Muscle of arm (tissue), 12 donors: ENCODE results near the gene ABCC5. TPM values are rescaled to one million over a fixed set of nuclear protein-coding genes. Genes with fewer than 3 reads are reported as not detected.
"Not testable (repeated sequence)": the region's sequence is repeated elsewhere in the genome, so short reads cannot be mapped to it uniquely, and the experiment has no call there.

Source experiments
- DNase-seq: peaks from one replicate; pipeline ENCODE4 v3.0.0-alpha.2; 2013
- polyA plus RNA-seq, 12 donors: library from polyadenylated mRNA; unstranded; fragments of 120-200 nt; gene quantifications; one replicate each; pipeline ENCODE4 v1.2.1, GENCODE V29; 2013; ENCODE audit not compliant: insufficient read length in 12 of 12

ABCC5 gene
- polyA plus RNA-seq, 12 donors, result 17.0 to 42.6 (median 25.5) TPM; not detected in 1

- no peak for DNase-seq
Observed at GRCh38 chr3:184018424-184018973, 815 bp upstream of the ABCC5 start.

- peak; percentile 52 for DNase-seq
Observed at GRCh38 chr3:184016811-184017671, 643 bp downstream of the ABCC5 start.

- DNase-seq, result no peak
Observed at GRCh38 chr3:184016169-184016570, 1.5 kb downstream of the ABCC5 start.

- DNase-seq, result no peak
Observed at GRCh38 chr3:184015381-184016019, 2.2 kb downstream of the ABCC5 start.

DNA sequence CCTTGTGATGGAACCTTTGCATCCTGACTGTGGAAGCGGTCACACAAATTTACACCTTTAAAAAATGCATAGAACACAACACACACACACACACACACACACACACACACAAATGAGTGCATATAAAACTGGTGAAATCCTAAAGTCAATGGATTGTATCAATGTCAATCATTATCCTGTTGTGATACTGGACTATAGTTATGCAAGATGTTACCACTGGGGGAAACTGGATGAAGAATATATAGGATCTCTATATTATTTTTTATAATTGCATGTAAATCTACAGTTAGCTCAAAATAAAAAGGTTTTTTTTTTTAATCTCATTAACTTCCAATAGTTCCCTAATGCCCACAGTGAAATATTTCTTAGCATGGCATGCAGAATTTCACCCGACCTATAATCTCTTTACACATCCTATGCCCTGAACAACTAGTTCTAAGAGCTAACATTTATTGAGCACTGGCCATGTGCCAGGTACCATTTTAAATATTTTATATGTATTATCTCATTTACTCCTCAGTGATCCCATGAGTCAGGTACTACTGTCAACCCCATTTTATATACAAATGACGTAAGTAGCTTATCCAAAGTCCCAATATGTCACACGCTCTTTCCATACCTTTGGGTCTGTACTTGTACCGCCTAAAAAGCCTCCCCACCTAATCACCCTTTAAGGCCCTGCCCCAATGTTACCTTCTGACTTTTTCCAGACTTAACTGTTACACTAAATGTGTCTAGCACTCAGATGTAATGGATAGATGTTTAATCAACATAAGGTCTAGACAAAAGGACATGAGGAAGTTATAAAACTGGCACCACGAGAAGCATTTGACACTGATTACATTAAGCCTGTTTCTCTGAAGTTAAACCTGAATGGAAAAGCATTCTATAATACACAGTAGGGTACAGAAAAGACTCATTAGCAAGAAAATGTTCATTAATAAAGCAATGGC is 5.5 kb downstream of the ABCC5 start:
- no peak for DNase-seq

DNA sequence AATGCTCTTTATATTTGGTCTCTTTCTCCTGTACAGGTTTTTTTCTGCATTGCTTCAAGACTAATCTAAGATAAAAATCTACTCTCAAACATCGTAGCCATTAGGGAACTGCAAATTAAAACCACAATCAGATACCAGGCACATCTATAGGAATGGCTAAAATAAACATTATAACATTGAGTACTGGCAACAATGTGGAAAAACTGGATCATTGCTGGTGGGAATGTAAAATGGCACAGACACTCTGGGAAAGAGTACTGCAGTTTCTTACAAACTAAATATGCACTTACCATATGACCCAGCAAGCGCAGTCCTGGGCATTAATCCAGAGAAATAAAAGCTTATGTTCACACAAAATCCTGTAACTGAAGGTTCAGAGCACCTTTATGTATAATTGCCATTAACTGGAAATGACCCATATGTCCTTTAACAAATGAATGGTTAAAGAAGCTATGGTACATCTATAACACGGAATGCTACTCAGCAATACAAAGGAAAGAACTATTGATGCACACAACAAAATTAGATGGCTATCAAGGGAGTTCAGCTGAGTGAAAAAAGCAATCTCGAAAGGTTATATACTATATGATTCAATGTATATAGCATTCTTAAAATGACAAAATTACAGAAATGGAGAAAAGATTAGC is 6.3 kb downstream of the ABCC5 start:
- no peak for DNase-seq

GRCh38 chr3:184008161-184008560 is 9.5 kb downstream of the ABCC5 start:
- DNase-seq, result no peak

DNA sequence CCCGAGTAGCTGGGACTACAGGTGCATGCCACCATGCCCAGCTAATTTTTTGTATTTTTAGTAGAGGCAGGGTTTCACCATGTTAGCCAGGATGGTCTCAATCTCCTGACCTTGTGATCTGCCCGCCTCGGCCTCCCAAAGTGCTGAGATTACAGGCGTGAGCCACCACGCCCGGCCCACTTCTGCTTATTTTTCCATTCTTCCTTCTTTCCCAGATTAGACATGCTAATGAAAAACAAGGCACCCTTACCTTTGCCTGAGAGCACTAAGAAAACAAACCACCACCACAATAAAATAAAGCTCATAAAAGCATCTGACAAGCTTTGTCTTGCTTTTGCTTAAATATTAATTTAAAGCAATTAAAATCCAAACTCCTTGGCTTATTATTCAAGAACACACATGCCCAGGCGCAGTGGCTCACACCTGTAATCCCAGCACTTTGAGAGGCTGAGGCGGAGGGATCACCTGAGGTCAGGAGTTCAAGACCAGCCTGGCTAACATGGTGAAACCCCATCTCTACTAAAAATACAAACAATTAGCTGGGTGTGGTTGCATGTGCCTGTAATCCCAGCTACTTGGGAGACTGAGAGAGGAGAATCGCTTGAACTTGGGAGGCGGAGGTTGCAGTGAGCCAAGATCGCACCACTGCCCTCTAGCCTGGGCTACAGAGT is 10.4 kb downstream of the ABCC5 start:
- not testable (repeated sequence) for DNase-seq

- DNase-seq, result no peak
Observed at GRCh38 chr3:184005941-184006507, 11.7 kb downstream of the ABCC5 start.

DNA sequence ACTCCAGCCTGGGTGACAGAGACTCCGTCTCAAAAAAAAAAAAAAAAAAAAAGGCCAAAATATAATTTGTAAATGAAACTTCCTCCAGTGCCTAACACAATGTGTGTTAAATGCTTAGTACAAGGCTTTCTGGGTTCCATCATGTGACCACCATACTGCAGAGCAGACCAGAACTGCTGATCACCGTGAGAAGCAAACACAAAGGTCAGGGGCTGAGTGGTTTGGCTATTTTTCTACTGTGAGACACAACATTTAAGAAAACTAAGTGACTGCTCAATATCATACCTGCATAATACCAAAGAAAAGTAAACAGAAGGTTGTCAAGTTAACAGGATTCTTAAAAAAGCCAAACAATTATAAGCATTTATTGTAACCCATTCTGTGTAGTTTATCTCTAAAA is 13.2 kb downstream of the ABCC5 start:
- no peak for DNase-seq

DNA sequence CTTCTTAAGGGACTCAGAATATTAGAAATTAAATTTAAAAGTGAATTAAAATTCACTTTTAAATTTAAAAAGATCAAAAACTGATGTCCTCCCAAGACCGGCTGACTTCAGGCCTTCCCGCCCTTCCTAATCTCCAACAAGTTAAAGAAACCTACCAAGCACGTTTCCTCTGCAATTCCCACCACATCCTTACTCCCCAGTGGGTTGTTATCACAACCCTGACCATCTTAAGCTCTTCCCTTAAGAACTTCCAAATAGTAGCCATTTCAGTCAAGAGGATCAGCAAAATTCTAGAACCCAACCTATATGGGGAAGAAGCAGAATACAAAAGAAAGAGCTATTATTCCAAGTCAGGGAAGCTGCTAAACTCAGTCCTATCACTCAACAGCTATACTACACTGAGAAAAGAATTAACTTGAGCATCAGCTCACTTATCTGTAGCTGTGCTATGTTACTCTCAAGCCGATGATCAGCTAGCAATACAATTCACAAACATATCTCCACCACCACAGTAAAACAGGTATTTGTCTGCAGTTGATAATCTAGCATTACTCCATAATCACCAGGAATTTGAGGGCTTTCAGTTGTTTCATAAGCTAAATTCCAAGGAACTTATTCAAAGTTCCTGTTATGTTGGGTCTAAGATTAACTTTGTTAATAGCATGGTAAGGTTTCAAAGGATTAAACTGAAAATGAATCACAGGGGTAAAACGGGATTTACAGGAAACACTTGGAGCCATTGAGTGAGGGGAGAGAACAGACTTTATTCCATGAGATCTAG is 14.3 kb downstream of the ABCC5 start:
- no peak for DNase-seq

- no peak for DNase-seq
Observed at GRCh38 chr3:184002469-184002868, 15.2 kb downstream of the ABCC5 start.

- no peak for DNase-seq
Observed at GRCh38 chr3:184001761-184002160, 15.9 kb downstream of the ABCC5 start.

DNA sequence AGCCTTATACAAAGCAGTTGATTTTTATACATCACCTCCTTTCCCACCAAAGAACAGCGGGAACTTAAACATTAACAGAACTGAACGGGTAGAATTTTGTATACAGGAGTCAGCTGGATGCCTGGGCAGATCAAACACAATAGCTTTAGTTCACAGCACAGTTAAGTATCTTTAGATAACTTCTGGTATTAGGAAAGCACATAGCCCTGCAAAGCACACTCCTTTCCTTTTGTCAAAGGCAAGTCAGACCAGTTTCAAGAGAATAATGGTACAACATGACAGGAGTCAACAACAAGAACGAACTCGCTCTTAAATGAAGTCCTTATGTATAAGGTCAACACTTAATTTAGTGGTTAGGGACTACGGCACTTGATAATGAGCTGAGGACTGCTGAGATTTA is 26.3 kb downstream of the ABCC5 start:
- DNase-seq, result no peak

DNA sequence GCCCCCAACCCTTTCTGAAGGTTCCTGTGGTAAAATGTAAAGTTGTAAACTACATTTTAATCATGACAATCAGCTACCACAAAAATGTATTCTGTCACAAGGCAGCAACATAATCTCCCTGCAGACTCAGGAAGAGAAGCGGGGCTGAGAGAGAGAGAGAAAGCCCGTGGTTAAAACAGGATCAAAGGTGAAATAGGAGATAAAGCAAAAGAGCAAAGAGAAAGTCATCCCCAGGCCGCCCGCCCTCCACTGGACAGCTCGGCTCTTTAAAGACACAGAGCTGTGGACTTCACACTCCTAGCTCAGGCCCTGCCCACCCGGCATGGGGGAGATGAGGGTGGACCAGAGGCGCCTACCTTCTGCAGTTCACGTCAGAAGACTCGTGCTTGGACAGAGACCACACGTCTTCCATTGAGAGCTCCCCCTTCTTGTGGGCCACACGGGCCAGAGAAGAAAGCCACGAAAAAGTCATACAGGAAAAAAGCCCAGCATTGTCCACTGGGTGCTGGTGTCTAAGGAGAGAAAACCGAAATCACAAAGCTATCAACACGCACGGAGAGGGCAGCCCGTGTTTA is 29.4 kb downstream of the ABCC5 start:
- no peak for DNase-seq

GRCh38 chr3:183987000-183987600 is 30.6 kb downstream of the ABCC5 start:
- no peak for DNase-seq

DNA sequence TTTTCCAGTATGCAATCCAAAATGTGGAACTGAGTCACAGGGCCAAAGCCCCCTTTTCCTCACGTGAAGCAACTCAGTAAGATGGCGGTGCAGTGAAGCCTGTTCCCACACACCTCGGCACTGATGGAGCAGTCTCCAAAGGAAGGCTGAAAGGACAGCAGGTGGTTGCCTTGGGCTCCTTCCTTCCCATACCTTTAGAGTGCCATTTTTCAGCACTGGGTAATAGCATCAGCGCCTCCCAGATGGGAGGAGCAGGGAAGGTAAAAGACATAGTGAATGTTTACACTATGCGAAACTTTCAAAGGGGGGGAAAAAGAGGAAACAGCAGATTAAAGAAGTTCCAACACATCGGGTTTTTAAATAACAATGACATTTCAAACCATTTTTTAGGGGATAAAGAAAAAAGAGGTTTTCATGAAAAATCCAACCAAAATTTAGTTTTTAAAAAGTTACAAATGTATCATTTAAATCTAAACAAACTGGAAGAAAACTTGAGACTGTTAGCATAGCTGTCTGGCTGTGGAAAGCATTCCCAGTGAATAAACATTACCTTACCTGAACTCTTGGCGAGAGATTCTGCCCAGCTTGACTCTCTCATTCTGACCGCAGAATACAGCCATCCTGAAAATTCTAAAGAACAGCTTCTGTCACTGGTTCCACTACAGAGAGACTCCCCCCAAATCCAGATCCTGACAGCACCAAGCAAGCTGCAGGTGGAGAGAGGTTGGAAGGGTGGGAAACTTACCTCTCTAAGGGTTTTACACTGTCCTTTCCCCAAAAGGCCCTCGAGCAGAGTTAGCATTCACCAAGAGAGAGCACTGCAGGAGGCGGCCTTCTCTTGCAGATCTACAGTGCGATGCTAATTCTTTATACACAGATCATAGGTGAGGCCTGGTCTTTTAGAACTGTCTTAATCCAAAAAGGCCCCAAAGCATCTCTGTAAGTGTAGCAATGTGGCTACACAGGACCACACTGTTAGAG is 32.6 kb downstream of the ABCC5 start:
- no peak for DNase-seq
